Myometrial cell (primary cell): ENCODE measurements around the gene CCDC89. TPM values are rescaled to one million over a fixed set of nuclear protein-coding genes. Genes with fewer than 3 reads are reported as not detected.

Experiments used
- total RNA-seq: library from RNA; depleted of rRNA; stranded (reverse); fragments of >200 nt; gene quantifications from 2 replicates; pipeline ENCODE4 v1.2.3, GENCODE V29; 2015

The CCDC89 gene
- 2.3 and 4.8 TPM in 2 replicates for total RNA-seq

DNA sequence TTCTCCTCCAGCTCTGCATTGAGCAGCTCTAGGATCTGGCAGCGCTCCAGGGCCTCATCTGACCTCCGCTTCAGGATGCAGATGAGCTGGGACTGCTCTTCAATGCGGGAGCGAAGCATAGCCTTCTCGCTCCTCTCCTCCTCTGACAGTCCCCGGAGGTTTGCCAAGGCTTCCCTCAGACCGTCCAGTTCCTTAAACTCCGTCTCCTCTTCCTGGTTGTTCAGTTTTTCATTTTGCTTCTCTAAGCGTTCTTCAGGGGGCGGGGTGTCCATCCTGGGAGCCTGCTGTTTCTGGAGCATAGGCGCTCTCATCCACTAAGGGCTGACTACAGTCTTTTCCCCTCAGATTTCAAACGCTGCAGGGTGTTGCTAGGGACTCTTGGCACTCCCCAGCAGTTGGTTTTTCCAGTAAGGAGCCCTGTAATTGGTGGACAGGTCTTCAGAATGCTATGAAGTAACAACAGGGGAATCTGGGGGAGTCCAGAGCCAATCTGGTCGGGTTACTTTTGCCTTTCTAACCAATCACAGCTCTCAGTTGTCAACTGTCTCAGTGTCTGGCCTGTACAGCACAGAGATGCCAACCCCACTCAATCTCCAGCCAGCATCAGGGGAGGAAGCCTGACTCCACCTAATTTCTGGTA is at the start of gene CCDC89:
TSS of gene CCDC89 (minus strand) at position 376 of the 640 bp plus-strand sequence. CDS start at position 311, 65 bp downstream.

DNA sequence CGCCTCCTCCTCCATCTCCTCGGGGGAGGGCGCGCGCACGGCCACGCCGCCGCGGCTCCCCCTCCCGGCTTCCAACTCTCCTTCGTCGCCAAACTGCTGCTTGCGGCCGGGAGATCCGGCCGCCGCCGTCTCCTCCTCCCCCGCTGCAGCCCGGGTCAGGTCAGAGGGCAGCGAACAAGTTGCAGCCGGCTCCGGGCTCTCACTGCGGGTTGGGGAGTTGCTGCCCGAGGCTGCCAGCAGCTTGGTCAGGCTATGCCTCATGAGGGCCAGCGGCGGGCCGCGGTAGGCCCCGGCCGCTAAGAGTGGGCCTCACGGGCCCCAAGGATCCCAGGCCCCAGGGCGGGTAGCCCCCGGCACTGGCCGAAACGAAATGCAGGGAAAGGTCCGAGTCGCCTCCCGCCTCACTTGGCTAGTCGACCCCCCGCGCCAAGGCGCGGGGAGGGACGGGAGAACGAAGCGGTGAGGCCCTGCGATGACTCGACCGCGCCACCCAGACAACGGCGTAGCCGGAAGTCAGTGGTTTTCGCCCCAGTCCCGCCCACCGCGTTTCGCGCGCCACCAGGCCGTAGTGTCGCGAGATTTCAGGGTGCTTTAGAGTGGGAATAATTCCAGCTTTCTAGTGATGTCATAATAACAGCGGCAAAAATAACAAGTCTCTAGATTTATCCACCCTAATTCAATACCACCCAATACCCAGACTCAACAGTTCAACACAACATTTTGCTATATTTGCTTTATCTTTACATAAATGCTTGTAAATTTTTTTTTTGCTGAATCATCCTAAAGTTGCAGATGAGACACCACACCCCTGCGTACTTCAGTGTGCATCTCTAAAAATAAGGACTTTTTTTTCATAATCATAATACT is 21.1 kb downstream of the CCDC89 start, which contains the start of gene CREBZF:
TSS of gene CREBZF (minus strand) at position 515 of the 867 bp plus-strand sequence. CDS start at position 261, 254 bp downstream.

DNA sequence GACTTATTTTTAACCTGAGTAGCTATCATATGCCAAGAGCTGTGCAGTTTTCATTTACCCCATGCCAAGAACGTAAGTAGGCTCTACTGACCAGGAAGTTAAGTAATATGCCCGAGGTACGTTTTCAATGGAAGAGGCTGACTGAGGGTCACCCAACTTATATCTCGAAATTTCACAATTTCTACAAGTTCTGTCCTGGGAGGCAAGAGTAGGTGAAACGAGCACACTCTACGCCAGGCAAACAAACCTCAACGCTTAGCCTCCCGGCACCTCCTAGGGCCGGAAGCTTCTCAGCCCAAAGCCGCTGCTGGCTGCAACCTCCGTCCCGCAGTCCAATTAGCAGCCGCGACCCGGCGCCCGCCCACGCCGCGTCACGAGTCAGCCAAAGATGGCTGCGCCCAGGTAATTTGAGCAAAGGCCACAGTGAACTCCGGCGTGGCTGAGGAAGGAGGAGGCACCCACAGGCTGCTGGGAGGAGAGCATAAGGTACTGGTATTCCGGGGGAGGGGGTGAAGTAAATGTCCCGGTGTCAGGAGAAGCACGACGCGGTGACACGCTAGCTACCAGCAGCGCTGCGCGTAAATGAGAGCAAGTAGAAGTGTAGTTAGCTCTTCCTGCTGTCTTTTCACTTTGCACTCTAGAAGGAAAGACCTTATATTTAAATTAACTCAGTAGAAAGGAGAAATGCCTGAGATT is 38.2 kb downstream of the CCDC89 start, which contains the start of gene TMEM126A:
TSS of gene TMEM126A (plus strand) at position 364 of the 696 bp plus-strand sequence. CDS start 2,289 bp downstream, outside the sequence.

Other genes starting within 250 kb of the CCDC89 start
- gene DLG2, start 58.9 kb downstream of the CCDC89 start, total RNA-seq, result 0.18 TPM in 1 of 2 replicates, not detected in the other
- 50.2 and 60.3 TPM in 2 replicates for gene TMEM126B, start 57.6 kb downstream of the CCDC89 start, total RNA-seq
- gene TMEM126A, start 38.2 kb downstream of the CCDC89 start, total RNA-seq, result 45.0 and 54.2 TPM in 2 replicates
- gene CREBZF, start 21.1 kb downstream of the CCDC89 start, total RNA-seq, result 11.5 and 19.6 TPM in 2 replicates
- gene SYTL2, start 124.9 kb upstream of the CCDC89 start, total RNA-seq, result 6.9 and 40.6 TPM in 2 replicates
- gene CCDC83, start 169.2 kb upstream of the CCDC89 start, total RNA-seq, result not detected in 2 replicates